H9 (cell line): ENCODE results near the gene MAN1A1. TPM values are rescaled to one million over a fixed set of nuclear protein-coding genes. Genes with fewer than 3 reads are reported as not detected.

Source experiments
- DNase-seq: peaks from one replicate; pipeline ENCODE4 v3.0.0-alpha.2; 2017
- H2AFZ ChIP-seq: one replicate; pipeline ENCODE4 v1.6.1; 2013; ENCODE audit warnings: mild to moderate bottlenecking, low read length, control low read depth, moderate library complexity
- H2AK5ac ChIP-seq: 2 replicates; pipeline ENCODE4 v1.6.1; 2013; ENCODE audit warnings: low read length, control low read depth, mixed read lengths; ENCODE audit not compliant: insufficient read length
- H2BK120ac ChIP-seq: one replicate; pipeline ENCODE4 v1.6.1; 2013; ENCODE audit warnings: low read depth, mild to moderate bottlenecking, low read length, control low read depth, inconsistent platforms; ENCODE audit not compliant: poor library complexity, severe bottlenecking
- H2BK12ac ChIP-seq: 2 replicates; pipeline ENCODE4 v1.6.1; 2013; ENCODE audit warnings: low read length, control low read depth, mixed read lengths, low read depth; ENCODE audit not compliant: insufficient read length
- H2BK15ac ChIP-seq: 2 replicates; pipeline ENCODE4 v1.6.1; 2013; ENCODE audit warnings: low read depth, low read length, control low read depth
- H2BK20ac ChIP-seq: one replicate; pipeline ENCODE4 v1.6.1; 2013; ENCODE audit warnings: low read depth, mild to moderate bottlenecking, low read length, control low read depth, inconsistent platforms; ENCODE audit not compliant: poor library complexity, severe bottlenecking
- H2BK5ac ChIP-seq: 2 replicates; pipeline ENCODE4 v1.6.1; 2013; ENCODE audit warnings: low read length, control low read depth, mixed read lengths; ENCODE audit not compliant: insufficient read length
- H3K14ac ChIP-seq: 2 replicates; pipeline ENCODE4 v1.6.1; 2013; ENCODE audit warnings: low read length, control low read depth; ENCODE audit not compliant: insufficient read depth
- H3K18ac ChIP-seq: 2 replicates; pipeline ENCODE4 v1.6.1; 2013; ENCODE audit warnings: low read depth, mild to moderate bottlenecking, mixed read lengths, low read length, control low read depth; ENCODE audit not compliant: insufficient read length
- H3K23ac ChIP-seq: 2 replicates; pipeline ENCODE4 v1.6.1; 2013; ENCODE audit warnings: low read length, control low read depth, mixed read lengths, low read depth; ENCODE audit not compliant: insufficient read length
- H3K23me2 ChIP-seq: 2 replicates; pipeline ENCODE4 v1.6.1; 2013; ENCODE audit warnings: low read depth, mild to moderate bottlenecking, mixed read lengths, low read length, control low read depth; ENCODE audit not compliant: insufficient read length, poor library complexity, severe bottlenecking
- H3K27ac ChIP-seq: 2 replicates; pipeline ENCODE4 v1.5.1; 2013; ENCODE audit warnings: low read length, control low read depth, mixed read lengths, low read depth; ENCODE audit not compliant: insufficient read length
- H3K27me3 ChIP-seq: 2 replicates; pipeline ENCODE4 v1.6.1; 2013; ENCODE audit warnings: low read length, control low read depth, inconsistent platforms; ENCODE audit not compliant: insufficient read depth
- H3K4ac ChIP-seq: 2 replicates; pipeline ENCODE4 v1.6.1; 2013; ENCODE audit warnings: low read depth, mild to moderate bottlenecking, control low read depth, inconsistent platforms, low read length, moderate library complexity
- H3K4me1 ChIP-seq: 2 replicates; pipeline ENCODE4 v1.6.1; 2013; ENCODE audit warnings: low read length, control low read depth, inconsistent platforms; ENCODE audit not compliant: insufficient read depth
- H3K4me2 ChIP-seq: 2 replicates; pipeline ENCODE4 v1.6.1; 2013; ENCODE audit warnings: low read length, control low read depth, mixed read lengths; ENCODE audit not compliant: insufficient read length, insufficient read depth
- H3K56ac ChIP-seq: 2 replicates; pipeline ENCODE4 v1.6.1; 2013; ENCODE audit warnings: low read depth, mild to moderate bottlenecking, mixed read lengths, low read length, control low read depth; ENCODE audit not compliant: insufficient read length
- H3K79me1 ChIP-seq: 2 replicates; pipeline ENCODE4 v1.6.1; 2013; ENCODE audit warnings: low read depth, mild to moderate bottlenecking, moderate library complexity, low read length, control low read depth, inconsistent platforms; ENCODE audit not compliant: insufficient read depth, poor library complexity, severe bottlenecking
- H3K79me2 ChIP-seq: 2 replicates; pipeline ENCODE4 v1.6.1; 2013; ENCODE audit warnings: low read length, control low read depth, inconsistent platforms; ENCODE audit not compliant: insufficient read depth
- H3K9ac ChIP-seq: 2 replicates; pipeline ENCODE4 v1.6.1; 2013; ENCODE audit warnings: low read length, control low read depth, mixed read lengths; ENCODE audit not compliant: insufficient read length; ENCODE audit errors: extremely low read depth
- H3K9me3 ChIP-seq: one replicate; pipeline ENCODE4 v1.6.1; 2013; ENCODE audit warnings: low read depth, low read length, inconsistent platforms; ENCODE audit not compliant: control insufficient read depth
- H3T11ph ChIP-seq: one replicate; pipeline ENCODE4 v1.6.1; 2013; ENCODE audit warnings: mild to moderate bottlenecking, low read length, control low read depth, inconsistent platforms
- H4K20me1 ChIP-seq: one replicate; pipeline ENCODE4 v1.6.1; 2013; ENCODE audit not compliant: control insufficient read depth, insufficient read length, insufficient read depth
- H4K5ac ChIP-seq: 2 replicates; pipeline ENCODE4 v1.6.1; 2013; ENCODE audit warnings: low read depth, mild to moderate bottlenecking, mixed read lengths, low read length, control low read depth; ENCODE audit not compliant: insufficient read length
- H4K8ac ChIP-seq: replicated peaks from 2 replicates; pipeline ENCODE4 v1.6.1; 2013; ENCODE audit warnings: low read length, control low read depth, mixed read lengths, low read depth; ENCODE audit not compliant: insufficient read length
- H4K91ac ChIP-seq: 2 replicates; pipeline ENCODE4 v1.6.1; 2013; ENCODE audit warnings: low read depth, mild to moderate bottlenecking, moderate library complexity, mixed read lengths, low read length, control low read depth; ENCODE audit not compliant: insufficient read length
- H3K27ac Mint-ChIP-seq, 3 experiments: 2 replicates in 2 of 3; 3 replicates in 1 of 3; pipeline ENCODE4 v1.8.0; 2020 to 2021; ENCODE audit warnings: mixed read lengths in 3 of 3, mild to moderate bottlenecking in 1 of 3, moderate library complexity in 1 of 3
- H3K27me3 Mint-ChIP-seq: 2 replicates; pipeline ENCODE4 v1.8.0; 2021; ENCODE audit warnings: low read depth, mild to moderate bottlenecking, moderate library complexity, mixed read lengths
- H3K36me3 Mint-ChIP-seq, 3 experiments: 2 replicates in 2 of 3; 3 replicates in 1 of 3; pipeline ENCODE4 v1.8.0; 2020 to 2021; ENCODE audit warnings: low read depth in 3 of 3, mixed read lengths in 3 of 3; ENCODE audit not compliant: insufficient read depth in 1 of 3
- H3K4me1 Mint-ChIP-seq, 2 experiments: 2 replicates each; pipeline ENCODE4 v1.8.0; 2020; ENCODE audit warnings: mixed read lengths in 2 of 2
- H3K4me3 Mint-ChIP-seq, 2 experiments: 2 replicates in 1 of 2; 3 replicates in 1 of 2; pipeline ENCODE4 v1.8.0; 2020 to 2021; ENCODE audit warnings: mild to moderate bottlenecking in 2 of 2, mixed read lengths in 2 of 2, moderate library complexity in 1 of 2
- H3K9me3 Mint-ChIP-seq, 2 experiments: 2 replicates in 1 of 2; 3 replicates in 1 of 2; pipeline ENCODE4 v1.8.0; 2020; ENCODE audit warnings: mild to moderate bottlenecking in 2 of 2, mixed read lengths in 2 of 2, moderate library complexity in 1 of 2
- WGBS: extraction: QIAGEN DNeasy Blood & Tissue Kit; methylation state at CpG from one replicate; pipeline ENCODE4 v1.1.7; 2013; ENCODE audit warnings: missing lambda C conversion rate, low lambda C conversion rate, mixed read lengths; ENCODE audit not compliant: insufficient read length; ENCODE audit errors: extremely low coverage; 5-methylcytosine and 5-hydroxymethylcytosine counted together
- total RNA-seq: library from RNA; stranded (reverse); gene quantifications from 2 replicates; pipeline ENCODE4 v1.2.1, GENCODE V29; 2021
- TF ChIP-seq, protein P1 (sequence below): fragments of 200-600 bp; sonication (generic); conservative IDR thresholded peaks from 3 replicates; pipeline ENCODE4 v1.8.0; 2021; ENCODE audit warnings: antibody characterized with exemption, mild to moderate bottlenecking

Gene MAN1A1
- total RNA-seq, 1 experiment from 2014 or later, result 1.6 TPM

GRCh38 chr6:119166024-119166784 lies 183.4 kb downstream of the MAN1A1 start:
- H4K8ac ChIP-seq, result no peak overlapping the region
- no peak overlapping the region for H3K14ac ChIP-seq
- no peak overlapping the region for H2AK5ac ChIP-seq
- H3K4me1 ChIP-seq, result no peaks in the 10 kb centered on the region
- H3K4ac ChIP-seq, result no peak overlapping the region
- H3K79me1 ChIP-seq, result no peaks in the 10 kb centered on the region
- no peaks in the 10 kb centered on the region for H3K27me3 ChIP-seq
- H3K79me2 ChIP-seq, result no peaks in the 10 kb centered on the region
- TF ChIP-seq, protein P1, sequence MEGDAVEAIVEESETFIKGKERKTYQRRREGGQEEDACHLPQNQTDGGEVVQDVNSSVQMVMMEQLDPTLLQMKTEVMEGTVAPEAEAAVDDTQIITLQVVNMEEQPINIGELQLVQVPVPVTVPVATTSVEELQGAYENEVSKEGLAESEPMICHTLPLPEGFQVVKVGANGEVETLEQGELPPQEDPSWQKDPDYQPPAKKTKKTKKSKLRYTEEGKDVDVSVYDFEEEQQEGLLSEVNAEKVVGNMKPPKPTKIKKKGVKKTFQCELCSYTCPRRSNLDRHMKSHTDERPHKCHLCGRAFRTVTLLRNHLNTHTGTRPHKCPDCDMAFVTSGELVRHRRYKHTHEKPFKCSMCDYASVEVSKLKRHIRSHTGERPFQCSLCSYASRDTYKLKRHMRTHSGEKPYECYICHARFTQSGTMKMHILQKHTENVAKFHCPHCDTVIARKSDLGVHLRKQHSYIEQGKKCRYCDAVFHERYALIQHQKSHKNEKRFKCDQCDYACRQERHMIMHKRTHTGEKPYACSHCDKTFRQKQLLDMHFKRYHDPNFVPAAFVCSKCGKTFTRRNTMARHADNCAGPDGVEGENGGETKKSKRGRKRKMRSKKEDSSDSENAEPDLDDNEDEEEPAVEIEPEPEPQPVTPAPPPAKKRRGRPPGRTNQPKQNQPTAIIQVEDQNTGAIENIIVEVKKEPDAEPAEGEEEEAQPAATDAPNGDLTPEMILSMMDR, result no peak
- no peak overlapping the region for H2AFZ ChIP-seq
- no peaks in the 10 kb centered on the region for H3K23me2 ChIP-seq
- H3K18ac ChIP-seq, result no peak overlapping the region
- no CpG with 5 or more reads among the region's 3 CpGs for WGBS
- no peak overlapping the region for H2BK20ac ChIP-seq
- H3T11ph ChIP-seq, result no peak overlapping the region
- H4K91ac ChIP-seq, result no peak overlapping the region
- H3K56ac ChIP-seq, result no peak overlapping the region
- H3K23ac ChIP-seq, result no peak overlapping the region
- no peak overlapping the region for H2BK12ac ChIP-seq
- no peak overlapping the region for H3K27ac ChIP-seq
- no peak for DNase-seq
- H3K4me2 ChIP-seq, result no peak overlapping the region
- H3K4me3 Mint-ChIP-seq, result no peak overlapping the region
- H4K5ac ChIP-seq, result no peak overlapping the region
- H3K27ac Mint-ChIP-seq, result no peak overlapping the region
- no peaks in the 10 kb centered on the region for H3K36me3 Mint-ChIP-seq
- no peaks in the 10 kb centered on the region; the same call in 1 of the 2 replicates for H3K27me3 Mint-ChIP-seq
- no peak overlapping the region for H3K9ac ChIP-seq
- no peaks in the 10 kb centered on the region; a peak in 1 of 4 replicates for H3K4me1 Mint-ChIP-seq
- H2BK5ac ChIP-seq, result no peak overlapping the region
- H4K20me1 ChIP-seq, result no peaks in the 10 kb centered on the region
- no peaks in the 10 kb centered on the region for H3K9me3 ChIP-seq
- no peak overlapping the region for H2BK15ac ChIP-seq
- H2BK120ac ChIP-seq, result no peak overlapping the region
- H3K9me3 Mint-ChIP-seq, result no peaks in the 10 kb centered on the region
